WI38 (cell line): Measurements from ENCODE around the gene MSANTD1.
"Not testable (repeated sequence)": the region's sequence is repeated elsewhere in the genome, so short reads cannot be mapped to it uniquely, and the experiment has no call there.

ENCODE experiments used
- H3K4me3 ChIP-seq: 2 replicates; pipeline ENCODE4 v1.5.1; 2011; ENCODE audit warnings: low read depth, mild to moderate bottlenecking, control low read depth, low read length
- CTCF ChIP-seq: IDR thresholded peaks from 2 replicates; pipeline ENCODE4 v1.5.1; 2012; ENCODE audit warnings: low read depth, mild to moderate bottlenecking, control low read depth, low read length

The MSANTD1 gene

GRCh38 chr4:3299976-3300671, 51.2 kb downstream of the MSANTD1 start:
- TF ChIP-seq CTCF = no peak

GRCh38 chr4:3300882-3301281, 51.9 kb downstream of the MSANTD1 start:
- H3K4me3 ChIP-seq = not testable (repeated sequence)

More at GRCh38 chr4:3299976-3300671, 51.2 kb downstream of the MSANTD1 start:
- no peak overlapping the region for H3K4me3 ChIP-seq

GRCh38 chr4:3301450-3302172, 52.7 kb downstream of the MSANTD1 start:
- no peak for TF ChIP-seq CTCF
- H3K4me3 ChIP-seq = no peak overlapping the region

- no peak overlapping the region for H3K4me3 ChIP-seq
- no peak for TF ChIP-seq CTCF
These were observed 53.3 kb downstream of the MSANTD1 start for GRCh38 chr4:3302173-3302785.

- no peak for TF ChIP-seq CTCF
- H3K4me3 ChIP-seq = no peak overlapping the region
These were observed 54.0 kb downstream of the MSANTD1 start for GRCh38 chr4:3302786-3303564.

GRCh38 chr4:3303565-3303824, 54.5 kb downstream of the MSANTD1 start:
- H3K4me3 ChIP-seq = no peak overlapping the region
- TF ChIP-seq CTCF = no peak

GRCh38 chr4:3303923-3304710, 55.2 kb downstream of the MSANTD1 start:
- H3K4me3 ChIP-seq = no peak overlapping the region
- no peak for TF ChIP-seq CTCF
